ENCODE results near the gene KCNG2. TPM values are rescaled to one million over a fixed set of nuclear protein-coding genes. Genes with fewer than 3 reads are reported as not detected.

The KCNG2 gene
- total and polyA plus RNA-seq, 2 donors (not counting 1 experiment from before 2014, with no cell fraction given), result not detected

DNA sequence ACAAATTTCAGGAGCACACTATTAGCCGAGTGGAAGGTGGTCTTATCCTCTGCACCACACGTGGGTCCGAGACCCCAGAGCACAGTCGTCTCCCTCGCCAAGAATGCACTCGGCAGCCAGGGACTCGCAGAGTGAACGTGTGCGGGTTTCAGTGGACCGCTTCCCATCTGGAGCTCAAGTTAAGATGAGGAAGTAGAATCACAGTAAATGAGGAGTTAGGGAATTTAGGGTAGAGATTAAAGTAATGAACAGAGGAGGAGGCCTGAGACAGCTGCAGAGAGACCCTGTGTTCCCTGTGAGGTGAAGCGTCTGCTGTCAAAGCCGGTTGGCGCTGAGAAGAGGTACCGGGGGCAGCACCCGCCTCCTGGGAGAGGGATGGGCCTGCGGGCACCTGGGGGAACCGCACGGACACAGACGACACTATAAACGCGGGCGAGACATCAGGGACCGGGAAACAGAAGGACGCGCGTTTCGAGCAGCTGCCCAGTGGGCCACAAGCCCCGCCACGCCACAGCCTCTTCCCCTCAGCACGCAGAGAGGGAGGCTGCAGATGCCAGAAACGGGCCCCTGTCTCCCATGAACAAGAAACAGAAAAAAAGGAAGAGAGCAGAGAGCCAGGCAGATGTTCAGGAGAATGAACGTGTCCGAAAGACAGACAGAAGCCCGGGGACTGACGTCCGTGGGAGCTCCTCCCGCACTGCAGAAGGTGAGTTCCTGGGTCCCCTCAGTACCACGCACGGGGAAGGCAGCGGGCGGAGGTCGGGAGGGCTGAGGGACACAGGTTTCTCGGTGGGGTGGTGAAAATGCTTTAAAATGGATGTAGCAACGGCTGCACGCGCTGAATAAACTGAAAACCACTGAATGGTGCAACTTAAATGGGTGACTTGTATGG lies 5.4 kb upstream of the KCNG2 start:
- TF ChIP-seq EZH2 (IDR thresholded peaks at IDR 0.05; ENCODE audit: borderline replicate concordance, insufficient read depth, low read depth, low read length, poor library complexity, severe bottlenecking), result no peak
- TF ChIP-seq, protein P1, sequence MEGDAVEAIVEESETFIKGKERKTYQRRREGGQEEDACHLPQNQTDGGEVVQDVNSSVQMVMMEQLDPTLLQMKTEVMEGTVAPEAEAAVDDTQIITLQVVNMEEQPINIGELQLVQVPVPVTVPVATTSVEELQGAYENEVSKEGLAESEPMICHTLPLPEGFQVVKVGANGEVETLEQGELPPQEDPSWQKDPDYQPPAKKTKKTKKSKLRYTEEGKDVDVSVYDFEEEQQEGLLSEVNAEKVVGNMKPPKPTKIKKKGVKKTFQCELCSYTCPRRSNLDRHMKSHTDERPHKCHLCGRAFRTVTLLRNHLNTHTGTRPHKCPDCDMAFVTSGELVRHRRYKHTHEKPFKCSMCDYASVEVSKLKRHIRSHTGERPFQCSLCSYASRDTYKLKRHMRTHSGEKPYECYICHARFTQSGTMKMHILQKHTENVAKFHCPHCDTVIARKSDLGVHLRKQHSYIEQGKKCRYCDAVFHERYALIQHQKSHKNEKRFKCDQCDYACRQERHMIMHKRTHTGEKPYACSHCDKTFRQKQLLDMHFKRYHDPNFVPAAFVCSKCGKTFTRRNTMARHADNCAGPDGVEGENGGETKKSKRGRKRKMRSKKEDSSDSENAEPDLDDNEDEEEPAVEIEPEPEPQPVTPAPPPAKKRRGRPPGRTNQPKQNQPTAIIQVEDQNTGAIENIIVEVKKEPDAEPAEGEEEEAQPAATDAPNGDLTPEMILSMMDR (IDR thresholded peaks at IDR 0.05), result no peak
- peaks cover 0 to 29% (median 0%) of the 10 kb centered on the region in 3 donors for H3K9me3 ChIP-seq (ENCODE audit: control extremely low read depth in 1 of 3, control insufficient read depth in 2 of 3, insufficient read depth in 1 of 3, low read length in 2 of 3)
- peak overlapping the region; percentile 66 for H3K4me2 ChIP-seq (replicated peaks; ENCODE audit: low read depth, low read length, poor library complexity, severe bottlenecking)
- peak overlapping the region in 2 of 5 experiments; percentile 44 to 46 for H3K4me3 ChIP-seq (ENCODE audit: control extremely low read depth in 1 of 5, extremely low read depth in 1 of 5, insufficient read depth in 1 of 5, low read depth in 2 of 5, low read length in 4 of 5)
- WGBS (ENCODE audit: insufficient coverage), result 78% methylated on average over 42 of the region's 46 CpGs
- DNase-seq (no peak), ATAC-seq (ENCODE audit: low read depth) (no peak)
- CTCF ChIA-PET, result interaction anchor here (0.8 kb wide), 1 partner anchor 35 kb away, joined by 3 read pairs; no protein-coding TSS in a partner anchor
- peaks cover 30 to 40% of the 10 kb centered on the region in 2 donors for H3K4me1 ChIP-seq (ENCODE audit: control insufficient read depth in 2 of 2, insufficient read depth in 2 of 2, low read length in 2 of 2)
- no peaks in the 10 kb centered on the region for H3K9me3 Mint-ChIP-seq (ENCODE audit: insufficient read depth)
- H4K20me1 ChIP-seq (ENCODE audit: control insufficient read depth, insufficient read depth, low read length, poor library complexity, severe bottlenecking), result no peaks in the 10 kb centered on the region
- H3K27ac ChIP-seq (ENCODE audit: low read length in 2 of 2), result no peak overlapping the region
- intact Hi-C loops (cut with micrococcal nuclease), result loop anchor here (10.0 kb wide), 1 partner anchor 242 kb away; the partner anchor contains the start of gene RBFA
- peak overlapping the region; percentile 26 for H2AFZ ChIP-seq (ENCODE audit: insufficient read depth, low read depth, low read length, poor library complexity, severe bottlenecking)
- peak overlapping the region; percentile 50 for H3K9ac ChIP-seq (ENCODE audit: low read length)
- POLR2A ChIA-PET, result no interaction called here
- H3K27ac Mint-ChIP-seq, result no peak overlapping the region
- H3K4me1 Mint-ChIP-seq, result peaks cover 34% of the 10 kb centered on the region
- H3K79me2 ChIP-seq (ENCODE audit: control insufficient read depth, insufficient read depth, low read length), result no peaks in the 10 kb centered on the region
- peaks cover 60% of the 10 kb centered on the region for H3K27me3 Mint-ChIP-seq
- no peaks in the 10 kb centered on the region for H3K36me3 ChIP-seq (replicated peaks in 1 of 2; ENCODE audit: control extremely low read depth in 1 of 2, control insufficient read depth in 1 of 2, extremely low read depth in 1 of 2, insufficient read depth in 2 of 2, low read length in 1 of 2)
- H3K4me3 Mint-ChIP-seq, result peak overlapping the region; percentile 12
- H3K27me3 ChIP-seq (replicated peaks in 1 of 4; ENCODE audit: control extremely low read depth in 1 of 4, control insufficient read depth in 3 of 4, insufficient read depth in 4 of 4, low read length in 3 of 4), result peaks cover 0 to 60% (median 24%) of the 10 kb centered on the region in 4 experiments

DNA sequence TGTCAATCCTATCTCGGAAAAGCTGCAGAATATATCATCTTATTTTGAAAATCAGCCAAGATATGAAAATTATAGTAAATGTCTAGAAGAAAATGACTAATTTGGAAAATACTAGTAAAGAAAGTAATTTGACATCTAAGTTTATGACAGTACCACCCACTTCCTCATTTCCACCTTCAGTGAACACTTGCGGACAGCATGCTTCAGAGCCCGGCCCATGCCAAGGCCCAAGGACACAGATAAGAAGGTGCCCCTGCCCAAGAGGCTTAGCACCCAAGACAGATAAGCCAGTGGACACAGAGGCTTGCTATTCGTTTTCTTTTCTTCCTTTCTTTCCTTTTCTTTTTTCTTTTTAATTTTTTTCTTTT lies 4.8 kb upstream of the KCNG2 start:
- DNase-seq (peak; percentile 57), ATAC-seq (ENCODE audit: low read depth) (peak; percentile 64)
- Histone ChIP-seq H2AFZ (ENCODE audit: insufficient read depth, low read depth, low read length, poor library complexity, severe bottlenecking) (no peak overlapping the region), H4K20me1 (ENCODE audit: control insufficient read depth, insufficient read depth, low read length, poor library complexity, severe bottlenecking) (no peaks in the 10 kb centered on the region), H3K27ac (ENCODE audit: low read length in 2 of 2) (no peak overlapping the region), H3K79me2 (ENCODE audit: control insufficient read depth, insufficient read depth, low read length) (no peaks in the 10 kb centered on the region), H3K27me3 (replicated peaks in 1 of 4; ENCODE audit: control extremely low read depth in 1 of 4, control insufficient read depth in 3 of 4, insufficient read depth in 4 of 4, low read length in 3 of 4) (peaks cover 0 to 59% (median 24%) of the 10 kb centered on the region in 4 experiments), H3K36me3 (replicated peaks in 1 of 2; ENCODE audit: control extremely low read depth in 1 of 2, control insufficient read depth in 1 of 2, extremely low read depth in 1 of 2, insufficient read depth in 2 of 2, low read length in 1 of 2) (no peaks in the 10 kb centered on the region), H3K4me2 (replicated peaks; ENCODE audit: low read depth, low read length, poor library complexity, severe bottlenecking) (peak overlapping the region; percentile 66), H3K4me3 (ENCODE audit: control extremely low read depth in 1 of 5, extremely low read depth in 1 of 5, insufficient read depth in 1 of 5, low read depth in 2 of 5, low read length in 4 of 5) (peak overlapping the region in 2 of 5 experiments; percentile 44 to 46), H3K9ac (ENCODE audit: low read length) (peak overlapping the region; percentile 50), H3K9me3 (ENCODE audit: control extremely low read depth in 1 of 3, control insufficient read depth in 2 of 3, insufficient read depth in 1 of 3, low read length in 2 of 3) (peaks cover 0 to 28% (median 0%) of the 10 kb centered on the region in 3 donors), H3K4me1 (ENCODE audit: control insufficient read depth in 2 of 2, insufficient read depth in 2 of 2, low read length in 2 of 2) (peaks cover 34 to 42% of the 10 kb centered on the region in 2 donors)
- peaks cover 59% of the 10 kb centered on the region for H3K27me3 Mint-ChIP-seq
- no peaks in the 10 kb centered on the region for H3K9me3 Mint-ChIP-seq (ENCODE audit: insufficient read depth)
- H3K27ac Mint-ChIP-seq, result no peak overlapping the region
- peak overlapping the region; percentile 12 for H3K4me3 Mint-ChIP-seq
- ChIA-PET POLR2A (no interaction called here), CTCF (interaction anchor here (0.7 kb wide), 1 partner anchor 136 kb away, joined by 3 read pairs; no protein-coding TSS in a partner anchor)
- intact Hi-C loops (cut with micrococcal nuclease), result loop anchor here (10.0 kb wide), 1 partner anchor 242 kb away; the partner anchor contains the start of gene RBFA
- WGBS (ENCODE audit: insufficient coverage), result 0% methylated on average over 2 of the region's 4 CpGs
- H3K4me1 Mint-ChIP-seq, result peaks cover 36% of the 10 kb centered on the region
- TF ChIP-seq EZH2 (IDR thresholded peaks at IDR 0.05; ENCODE audit: borderline replicate concordance, insufficient read depth, low read depth, low read length, poor library complexity, severe bottlenecking), result no peak
- TF ChIP-seq, protein P1 (IDR thresholded peaks at IDR 0.05), result no peak
